IPS DF 19.7 (cell line): ENCODE measurements around the gene PSMB3.
"Not testable (repeated sequence)": the region's sequence is repeated elsewhere in the genome, so short reads cannot be mapped to it uniquely, and the experiment has no call there.

Source experiments
- DNase-seq: peaks from one replicate; pipeline ENCODE4 v3.0.0-alpha.2; 2013; ENCODE audit warnings: low read depth, low spot score

The PSMB3 gene

GRCh38 chr17:38716368-38717005, 36.1 kb upstream of the PSMB3 start:
- no peak for DNase-seq

GRCh38 chr17:38717139-38717745, 35.3 kb upstream of the PSMB3 start:
- DNase-seq = no peak

- no peak for DNase-seq
Observed at GRCh38 chr17:38719289-38719942, 33.1 kb upstream of the PSMB3 start.

- DNase-seq = peak; percentile 82
Observed at GRCh38 chr17:38719943-38720641, 32.4 kb upstream of the PSMB3 start.

GRCh38 chr17:38720941-38721340, 31.6 kb upstream of the PSMB3 start:
- no peak for DNase-seq

GRCh38 chr17:38721802-38722201, 30.7 kb upstream of the PSMB3 start:
- no peak for DNase-seq

GRCh38 chr17:38724337-38724988, 28.1 kb upstream of the PSMB3 start:
- no peak for DNase-seq

GRCh38 chr17:38725066-38725465, 27.5 kb upstream of the PSMB3 start:
- DNase-seq = no peak

GRCh38 chr17:38726145-38726544, 26.4 kb upstream of the PSMB3 start:
- DNase-seq = not testable (repeated sequence)

GRCh38 chr17:38727736-38728135, 24.8 kb upstream of the PSMB3 start:
- DNase-seq = no peak

- no peak for DNase-seq
Observed at GRCh38 chr17:38728290-38728831, 24.2 kb upstream of the PSMB3 start.

- DNase-seq = no peak
Observed at GRCh38 chr17:38729368-38729885, 23.1 kb upstream of the PSMB3 start.

GRCh38 chr17:38729886-38730525, 22.5 kb upstream of the PSMB3 start, which contains the start of gene CISD3:
Gene CISD3, plus strand, starts transcription at chr17:38730341. Its CDS starts 18 bp downstream, at chr17:38730359.
- DNase-seq = no peak

- DNase-seq = no peak
Observed at GRCh38 chr17:38730526-38731379, 21.8 kb upstream of the PSMB3 start.

- no peak for DNase-seq
Observed at GRCh38 chr17:38731526-38732294, 20.8 kb upstream of the PSMB3 start.

- DNase-seq = no peak
Observed at GRCh38 chr17:38732376-38733281, 19.9 kb upstream of the PSMB3 start.

- DNase-seq = no peak
Observed at GRCh38 chr17:38733282-38733981, 19.1 kb upstream of the PSMB3 start.
